Hematopoietic multipotent progenitor cell treated with erythropoietin and hydrocortisone succinate and interleukin-3 and kit ligand, for 6 days (in vitro differentiated cells): ENCODE results near the gene TMEM39A.

Experiments
- DNase-seq: peaks from one replicate; pipeline ENCODE4 v3.0.0-alpha.2; 2015

TMEM39A gene, protein sequence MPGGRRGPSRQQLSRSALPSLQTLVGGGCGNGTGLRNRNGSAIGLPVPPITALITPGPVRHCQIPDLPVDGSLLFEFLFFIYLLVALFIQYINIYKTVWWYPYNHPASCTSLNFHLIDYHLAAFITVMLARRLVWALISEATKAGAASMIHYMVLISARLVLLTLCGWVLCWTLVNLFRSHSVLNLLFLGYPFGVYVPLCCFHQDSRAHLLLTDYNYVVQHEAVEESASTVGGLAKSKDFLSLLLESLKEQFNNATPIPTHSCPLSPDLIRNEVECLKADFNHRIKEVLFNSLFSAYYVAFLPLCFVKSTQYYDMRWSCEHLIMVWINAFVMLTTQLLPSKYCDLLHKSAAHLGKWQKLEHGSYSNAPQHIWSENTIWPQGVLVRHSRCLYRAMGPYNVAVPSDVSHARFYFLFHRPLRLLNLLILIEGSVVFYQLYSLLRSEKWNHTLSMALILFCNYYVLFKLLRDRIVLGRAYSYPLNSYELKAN

DNA sequence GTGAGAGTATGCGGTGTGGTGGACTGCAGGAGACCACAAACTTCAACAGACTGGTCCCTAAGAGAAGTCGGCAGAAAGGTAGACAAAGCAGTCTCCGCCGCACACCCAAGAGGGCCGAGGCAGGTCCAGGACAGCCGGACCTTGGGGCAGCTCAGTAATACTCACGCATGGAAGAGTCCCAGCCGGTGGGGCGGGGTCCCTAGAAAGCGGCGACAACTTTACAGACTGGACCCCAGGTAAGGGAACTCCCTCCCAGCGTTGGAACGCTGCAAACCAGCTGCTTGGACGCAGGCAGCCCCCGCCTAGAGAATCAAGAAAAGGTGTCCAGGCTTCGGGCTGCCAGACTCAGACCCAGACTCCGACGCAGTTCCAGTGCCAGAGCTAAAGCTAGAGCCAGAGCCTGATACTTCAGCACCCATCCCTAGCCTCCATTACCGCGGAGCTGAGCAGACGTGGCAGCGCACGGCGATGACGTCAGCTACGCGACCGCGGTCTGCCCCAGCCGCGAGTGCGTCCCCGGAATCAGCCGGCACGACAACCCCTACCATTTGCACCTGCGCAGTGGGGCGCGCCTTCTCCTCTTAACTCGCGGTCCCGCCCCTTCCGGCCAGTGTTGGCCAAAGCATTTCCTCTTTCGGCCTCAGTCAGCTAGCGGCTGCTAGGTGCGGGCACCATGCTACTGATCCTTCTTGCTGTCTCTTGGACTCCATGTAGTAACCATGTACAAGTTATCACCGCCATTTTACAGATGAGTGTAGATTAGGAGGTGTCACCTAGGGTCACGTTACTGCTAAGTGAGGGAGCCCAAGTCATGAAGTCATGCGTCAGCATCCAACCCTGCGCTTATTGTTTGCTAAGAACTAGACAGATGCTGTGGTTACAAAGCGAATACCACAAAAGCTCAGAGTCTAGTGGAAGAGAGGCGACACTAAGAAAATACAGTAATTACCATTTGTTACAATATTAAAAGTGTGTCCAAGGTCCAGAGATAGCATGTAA, at the start of gene TMEM39A:
TMEM39A (minus strand) TSS at position 445 of the 999 bp plus-strand sequence. CDS start 1,541 bp downstream, outside the sequence.
- peak; percentile 100 for DNase-seq

DNA sequence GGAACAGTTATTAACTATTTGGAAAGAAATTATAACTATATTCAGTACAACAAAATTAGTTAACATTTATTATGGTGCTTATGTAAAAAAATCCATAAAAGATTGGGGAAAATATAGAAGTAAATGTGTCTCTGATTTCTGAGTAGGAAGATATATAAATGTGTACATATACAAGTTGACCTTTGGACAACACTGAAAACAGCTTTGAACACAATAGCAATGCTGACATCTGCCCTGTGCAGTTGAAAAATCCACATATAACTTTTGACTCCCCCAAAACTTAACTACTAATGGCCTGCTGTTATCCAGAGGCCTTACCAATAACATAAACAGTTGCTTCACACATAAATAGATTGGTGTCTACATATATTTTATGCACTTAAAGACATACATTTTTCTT, 47.3 kb upstream of the TMEM39A start:
- DNase-seq = no peak

DNA sequence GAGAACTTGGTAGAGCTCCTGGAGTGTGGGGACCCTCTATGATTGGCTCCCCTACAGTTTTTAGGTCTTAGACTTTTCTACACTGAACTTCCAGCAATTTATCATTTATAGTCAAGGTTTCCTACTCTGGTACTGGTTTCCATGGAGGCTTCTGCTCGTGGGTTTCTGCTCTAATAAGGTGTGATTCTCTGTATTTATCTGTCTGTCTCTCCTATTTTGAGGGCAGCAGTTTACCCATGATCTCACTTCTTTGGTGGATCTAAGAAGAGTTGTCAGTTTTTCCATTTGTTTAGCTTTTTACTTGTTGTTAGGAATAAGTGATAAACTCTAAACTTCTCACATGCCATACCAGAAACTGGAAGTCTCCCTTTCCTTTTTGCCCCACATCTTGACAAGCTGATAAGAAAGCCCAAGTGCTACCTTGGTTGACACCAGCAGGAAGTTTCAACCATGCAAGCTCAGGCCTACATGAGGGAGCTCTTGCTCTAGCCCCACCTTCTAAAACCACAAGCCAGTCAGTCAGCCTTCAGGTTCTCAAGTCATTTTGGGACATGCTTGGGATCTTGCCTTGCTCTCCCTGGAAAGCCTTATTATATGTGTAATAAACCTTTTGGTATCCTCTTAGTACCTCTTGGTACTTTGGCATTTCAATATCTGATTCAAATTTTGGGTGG, 44.9 kb upstream of the TMEM39A start:
- DNase-seq = peak; percentile 85

DNA sequence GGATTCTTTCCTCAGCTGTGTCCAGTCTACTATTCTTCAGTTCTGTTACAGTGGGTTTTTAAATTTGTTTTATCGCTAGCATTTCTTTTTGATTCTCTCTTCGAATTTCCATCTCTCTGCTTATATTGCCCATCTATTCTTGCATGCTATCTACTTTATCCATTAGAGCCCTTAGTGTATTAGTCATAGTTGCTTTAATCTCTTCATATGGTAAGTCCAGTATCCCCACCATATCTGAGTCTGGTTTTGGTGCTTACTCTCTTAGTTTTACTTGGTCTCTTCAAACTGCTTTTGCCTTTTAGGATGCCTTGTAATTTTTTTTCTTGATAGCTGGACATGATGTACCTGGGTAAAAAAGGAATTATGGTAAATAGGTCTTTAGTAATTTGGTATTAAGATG, 44.0 kb upstream of the TMEM39A start:
- DNase-seq = peak; percentile 35

DNA sequence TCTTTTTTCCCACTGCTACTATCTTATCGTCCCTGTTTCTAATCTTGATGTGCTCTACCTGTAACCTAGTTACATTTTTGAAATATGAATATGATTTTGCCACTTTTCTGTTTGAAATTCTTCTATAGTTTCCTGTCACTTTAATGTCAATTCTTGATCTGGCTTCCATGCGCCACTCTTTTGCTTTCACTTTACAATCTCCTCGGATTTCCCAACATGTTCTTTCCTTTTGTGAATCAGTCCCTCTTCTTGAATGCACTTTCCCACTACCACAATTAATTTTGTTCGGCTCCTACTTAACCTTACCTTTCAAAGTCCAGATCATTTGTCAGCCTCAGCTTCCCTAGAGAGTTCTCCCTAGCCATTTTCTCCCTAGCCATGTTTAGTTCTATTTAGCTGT, 43.2 kb upstream of the TMEM39A start:
- no peak for DNase-seq

DNA sequence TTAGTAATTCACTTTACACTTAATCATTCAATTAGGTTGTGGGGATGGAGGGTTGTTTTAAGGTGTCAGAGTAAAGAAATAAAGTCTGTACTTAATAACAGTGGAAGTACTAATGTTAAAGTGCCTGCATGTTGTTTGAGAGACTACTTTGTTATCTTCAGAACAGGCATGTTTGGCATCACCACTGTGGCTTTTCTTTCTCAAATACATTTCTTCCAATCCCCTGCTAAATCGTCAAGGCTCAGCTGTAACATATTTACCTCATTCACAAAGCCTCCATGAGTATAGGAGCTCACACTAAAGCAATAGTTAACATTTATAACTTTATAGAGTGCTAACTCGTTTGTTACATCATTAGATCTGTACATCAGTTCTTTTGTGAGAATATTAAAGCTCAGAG, 37.5 kb upstream of the TMEM39A start:
- DNase-seq = peak; percentile 61

DNA sequence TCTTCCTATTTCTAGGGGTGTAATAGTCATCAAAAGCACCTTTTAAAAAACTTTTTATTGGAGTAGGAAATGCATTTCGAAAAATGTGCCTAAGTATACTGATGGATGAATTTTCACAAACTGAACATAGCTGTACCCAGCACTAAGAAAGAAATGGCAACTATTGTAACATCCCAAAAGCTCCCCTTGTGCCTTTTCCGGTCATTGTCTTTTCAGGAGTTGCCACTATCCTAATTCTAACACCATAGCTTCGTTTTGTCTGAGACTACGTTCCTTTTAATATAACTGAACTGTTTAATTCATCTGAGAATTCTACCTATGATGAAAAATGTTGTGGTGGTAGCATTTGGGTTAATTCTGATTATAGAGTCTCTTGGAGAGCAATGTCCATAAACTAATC, 36.9 kb upstream of the TMEM39A start:
- no peak for DNase-seq

DNA sequence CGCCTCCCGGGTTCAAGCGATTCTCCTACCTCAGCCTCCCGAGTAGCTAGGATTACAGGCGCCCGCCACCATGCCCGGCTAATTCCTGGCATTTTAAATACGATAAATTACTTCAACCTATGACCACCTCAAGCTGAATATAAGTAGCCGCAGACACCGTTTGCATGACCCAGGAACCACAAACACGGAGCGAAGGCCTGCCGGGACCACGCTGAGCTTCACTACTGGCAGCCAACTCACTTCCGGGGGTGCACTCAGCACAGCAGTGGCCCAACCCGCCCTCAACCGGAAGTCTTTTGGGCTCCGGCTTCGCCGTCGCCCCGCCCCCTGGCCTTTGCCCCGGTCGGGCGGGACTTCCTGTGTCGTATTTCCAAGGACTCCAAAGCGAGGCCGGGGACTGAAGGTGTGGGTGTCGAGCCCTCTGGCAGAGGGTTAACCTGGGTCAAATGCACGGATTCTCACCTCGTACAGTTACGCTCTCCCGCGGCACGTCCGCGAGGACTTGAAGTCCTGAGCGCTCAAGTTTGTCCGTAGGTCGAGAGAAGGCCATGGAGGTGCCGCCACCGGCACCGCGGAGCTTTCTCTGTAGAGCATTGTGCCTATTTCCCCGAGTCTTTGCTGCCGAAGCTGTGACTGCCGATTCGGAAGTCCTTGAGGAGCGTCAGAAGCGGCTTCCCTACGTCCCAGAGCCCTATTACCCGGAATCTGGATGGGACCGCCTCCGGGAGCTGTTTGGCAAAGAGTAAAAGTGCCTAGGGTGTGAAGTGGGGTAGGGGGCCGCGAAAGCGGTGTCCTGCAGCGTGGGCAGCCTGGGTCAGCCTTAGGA, 35.0 kb upstream of the TMEM39A start, which contains the start of gene TIMMDC1:
TIMMDC1 (plus strand) TSS at position 362 of the 826 bp plus-strand sequence; CDS start at position 549, 187 bp downstream.
- DNase-seq = peak; percentile 99

DNA sequence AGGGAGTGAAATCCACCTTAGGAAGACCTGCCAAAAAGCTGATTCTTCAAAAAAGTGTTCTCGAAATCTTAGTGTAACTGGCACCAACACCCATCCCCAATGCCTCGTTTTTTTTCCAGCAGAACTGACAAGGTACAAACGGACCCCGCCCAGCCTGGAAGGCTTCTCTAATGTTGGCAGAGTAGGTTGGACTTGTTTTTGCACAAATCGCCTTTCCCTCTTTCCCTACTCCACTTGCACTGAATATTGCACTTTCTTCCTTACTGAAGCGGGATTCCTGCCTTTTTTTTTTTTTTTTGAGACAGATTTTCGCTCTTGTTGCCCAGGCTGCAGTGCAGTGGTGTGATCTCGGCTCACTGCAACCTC, 34.4 kb upstream of the TMEM39A start:
- peak; percentile 64 for DNase-seq

DNA sequence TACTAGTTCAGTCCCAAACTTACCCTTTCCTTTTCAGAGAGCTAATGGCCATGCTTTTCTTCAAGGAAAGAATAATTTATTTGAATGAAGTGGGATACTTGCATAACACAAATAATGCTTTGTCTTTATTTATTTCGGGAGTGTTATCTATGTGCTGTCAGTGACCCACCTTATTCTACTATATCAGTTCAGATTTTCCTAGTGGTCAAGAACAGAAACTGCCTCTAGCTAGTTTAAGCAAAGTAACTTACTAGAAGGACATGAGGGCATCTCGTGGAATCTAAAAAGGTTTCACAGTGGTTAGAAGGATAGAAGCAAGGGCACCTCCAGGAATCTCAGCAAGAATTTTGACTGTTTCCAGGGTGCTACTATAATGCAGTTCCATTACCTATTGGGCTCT, 31.2 kb upstream of the TMEM39A start:
- DNase-seq = no peak

DNA sequence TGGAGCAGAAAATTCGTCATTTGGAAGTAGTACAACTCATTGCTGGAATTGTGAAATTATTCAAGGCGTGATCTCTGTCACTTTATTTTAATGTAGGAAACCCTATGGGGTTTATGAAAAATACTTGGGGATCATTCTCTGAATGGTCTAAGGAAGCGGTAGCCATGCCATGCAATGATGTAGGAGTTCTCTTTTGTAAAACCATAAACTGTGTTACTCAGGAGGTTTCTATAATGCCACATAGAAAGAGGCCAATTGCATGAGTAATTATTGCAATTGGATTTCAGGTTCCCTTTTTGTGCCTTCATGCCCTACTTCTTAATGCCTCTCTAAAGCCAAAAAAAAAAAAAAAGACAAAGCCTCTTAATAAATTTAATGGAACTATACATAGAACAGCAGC, 29.4 kb upstream of the TMEM39A start:
- DNase-seq = no peak

DNA sequence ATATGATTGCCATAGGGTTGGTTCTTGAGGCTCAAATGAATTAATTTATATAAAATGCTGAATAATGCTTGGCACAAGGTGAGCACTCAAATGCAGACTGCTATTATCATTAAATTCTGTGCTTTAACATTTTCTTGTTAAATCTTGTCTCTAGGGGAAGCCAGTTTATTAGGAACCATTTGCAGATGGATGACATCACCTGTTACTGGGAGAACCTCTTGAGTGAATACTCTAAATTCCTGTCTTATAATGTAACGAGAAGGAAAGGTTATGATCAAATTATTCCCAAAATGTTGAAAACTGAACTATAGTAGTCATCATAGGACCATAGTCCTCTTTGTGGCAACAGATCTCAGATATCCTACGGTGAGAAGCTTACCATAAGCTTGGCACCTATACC, 28.7 kb upstream of the TMEM39A start:
- DNase-seq = no peak

DNA sequence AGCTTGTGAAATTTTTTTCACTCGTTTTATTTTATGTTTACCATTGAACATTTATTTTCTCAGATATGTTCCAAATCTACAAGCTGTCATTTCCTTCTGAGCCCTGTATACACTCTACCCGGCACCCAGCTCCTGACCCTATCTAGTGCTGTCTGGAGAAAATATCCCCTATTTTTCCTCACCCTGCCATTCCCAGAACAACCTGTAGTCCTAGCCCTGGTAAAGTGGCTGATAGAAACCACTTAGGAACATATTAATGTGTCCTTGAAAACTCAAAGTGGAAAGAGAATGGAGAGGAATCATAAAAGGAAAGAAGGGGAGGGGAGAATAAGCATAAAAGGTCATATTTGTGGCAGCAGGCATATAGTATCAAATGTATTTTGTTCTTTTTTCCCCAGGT, 26.7 kb upstream of the TMEM39A start:
- DNase-seq = no peak

DNA sequence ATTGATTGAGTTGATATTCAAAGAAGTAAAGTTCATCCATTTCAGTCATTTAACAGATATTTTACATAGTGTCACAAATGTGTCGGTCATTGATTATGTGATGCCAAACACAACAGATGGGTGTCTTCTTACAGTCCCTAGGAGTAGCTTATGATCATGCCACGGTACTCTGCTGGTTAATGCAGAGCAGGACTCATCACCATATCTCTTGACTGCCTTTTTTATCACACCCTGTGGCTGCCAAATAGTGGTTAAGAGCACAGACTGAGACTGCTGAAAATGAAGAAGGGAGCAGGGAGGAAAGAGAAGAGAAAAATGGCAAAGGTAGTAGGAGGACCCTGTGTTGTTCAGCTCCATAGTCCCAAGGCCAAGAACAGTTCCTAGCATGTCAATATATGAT, 22.1 kb upstream of the TMEM39A start:
- no peak for DNase-seq

DNA sequence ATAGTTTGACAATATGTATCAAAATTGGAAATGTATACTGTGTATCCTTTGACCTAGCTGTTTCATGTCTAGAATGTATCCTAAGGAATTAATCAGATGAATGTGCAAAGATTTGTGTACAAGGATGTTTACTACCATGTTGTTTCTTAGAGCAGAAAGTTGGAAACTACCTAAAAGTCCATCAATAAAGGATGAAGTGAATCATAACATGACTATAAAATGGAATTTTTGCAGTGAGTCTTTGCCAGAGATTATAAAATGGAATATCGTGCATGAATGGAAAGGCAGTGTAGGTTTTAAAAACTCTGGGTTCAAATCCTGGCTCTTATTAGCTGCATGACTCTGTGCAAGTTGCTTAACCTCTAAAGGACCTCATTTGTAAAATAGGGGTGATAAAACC, 19.7 kb upstream of the TMEM39A start:
- no peak for DNase-seq

DNA sequence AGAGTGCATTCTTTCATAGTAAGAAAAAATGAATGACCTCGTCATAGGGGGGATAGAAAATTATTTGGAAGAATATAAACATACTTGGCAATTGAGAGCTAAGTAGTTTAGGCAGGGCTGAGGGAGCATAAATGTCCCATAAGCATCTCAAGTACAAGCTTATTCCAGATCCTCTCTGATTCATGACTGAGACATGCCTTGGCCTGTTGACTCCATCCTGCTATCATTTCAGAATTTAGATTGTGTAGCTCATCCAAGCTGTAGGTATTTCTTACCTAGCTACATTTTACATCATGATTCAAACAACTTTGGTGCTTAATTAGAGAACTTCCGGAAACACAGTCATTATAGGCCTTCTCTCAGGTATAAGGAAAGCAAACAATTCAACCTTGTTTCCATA, 17.7 kb upstream of the TMEM39A start:
- DNase-seq = no peak

DNA sequence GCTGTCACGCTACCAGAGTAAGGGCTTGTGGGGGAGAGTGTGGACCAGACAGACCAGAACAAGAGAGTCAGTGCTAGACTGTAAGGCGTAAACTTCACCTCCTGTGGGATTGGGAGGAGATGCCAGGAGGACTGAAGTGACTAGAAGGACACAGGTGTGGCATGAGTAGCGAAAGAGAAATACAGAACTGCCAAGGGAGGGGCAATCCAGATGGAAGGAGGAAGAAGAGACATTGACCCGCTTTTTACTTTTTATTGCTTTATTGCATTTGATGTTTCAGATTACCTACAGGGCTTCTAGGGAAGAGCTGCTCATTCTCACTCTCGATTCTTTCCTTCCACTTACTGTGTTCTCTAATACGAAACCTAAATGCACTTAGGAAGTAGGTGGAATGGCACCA, 7.5 kb upstream of the TMEM39A start:
- no peak for DNase-seq

DNA sequence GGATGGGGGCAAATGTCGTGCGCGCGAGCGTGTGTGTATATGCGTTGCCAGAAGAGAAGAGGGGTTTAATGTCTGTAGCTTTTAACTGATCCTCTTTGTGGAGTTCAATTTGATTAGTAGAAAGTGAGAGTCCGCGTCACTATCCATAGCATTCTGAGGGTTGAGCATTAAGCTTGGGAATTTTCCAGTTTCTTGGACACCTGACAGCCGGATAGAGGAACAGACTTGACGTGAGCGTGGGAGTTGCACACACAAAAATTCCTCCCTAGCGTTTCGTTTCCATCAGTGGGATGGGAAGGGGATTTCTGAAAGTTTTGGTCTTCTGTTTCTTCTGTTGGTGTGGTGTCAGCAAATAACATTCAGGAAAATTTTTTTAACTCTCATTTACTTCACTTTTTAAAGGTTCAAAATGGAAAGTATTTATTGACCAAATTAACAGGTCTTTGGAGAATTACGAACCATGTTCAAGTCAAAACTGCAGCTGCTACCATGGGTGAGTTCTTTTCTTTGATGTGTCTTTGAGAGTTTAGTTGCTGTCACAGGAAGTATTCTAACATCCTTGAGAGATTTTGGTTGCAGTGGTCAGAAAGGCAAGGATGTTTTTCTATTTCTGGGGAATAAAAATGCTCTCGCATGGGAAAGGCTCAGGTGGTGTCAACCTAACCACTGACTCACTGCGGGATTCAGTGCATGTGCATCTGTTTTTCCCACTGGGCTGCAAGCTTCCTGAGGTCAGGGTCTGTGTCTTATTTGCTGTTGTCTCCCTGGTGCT, 6.2 kb upstream of the TMEM39A start:
- DNase-seq = peak; percentile 12

DNA sequence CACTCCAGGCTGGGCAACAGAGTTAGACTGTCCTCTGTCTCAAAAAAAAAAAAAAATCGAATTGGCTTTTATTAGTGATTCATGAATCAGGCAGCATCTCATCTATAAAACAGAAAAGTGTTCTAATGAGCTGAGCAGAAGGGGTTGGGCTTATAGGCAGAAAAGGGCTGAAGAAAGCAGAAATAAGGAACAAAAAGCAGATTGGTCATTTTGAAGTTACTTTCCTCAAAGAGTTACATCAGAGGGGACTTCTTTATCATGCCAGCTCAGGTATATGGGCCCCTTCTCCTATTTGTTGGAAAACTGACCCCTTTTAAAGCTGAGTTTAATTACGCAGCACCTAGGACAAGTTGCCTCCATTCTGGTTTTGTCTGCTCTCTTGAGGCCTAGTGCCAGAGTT, 4.6 kb upstream of the TMEM39A start:
- peak; percentile 53 for DNase-seq

DNA sequence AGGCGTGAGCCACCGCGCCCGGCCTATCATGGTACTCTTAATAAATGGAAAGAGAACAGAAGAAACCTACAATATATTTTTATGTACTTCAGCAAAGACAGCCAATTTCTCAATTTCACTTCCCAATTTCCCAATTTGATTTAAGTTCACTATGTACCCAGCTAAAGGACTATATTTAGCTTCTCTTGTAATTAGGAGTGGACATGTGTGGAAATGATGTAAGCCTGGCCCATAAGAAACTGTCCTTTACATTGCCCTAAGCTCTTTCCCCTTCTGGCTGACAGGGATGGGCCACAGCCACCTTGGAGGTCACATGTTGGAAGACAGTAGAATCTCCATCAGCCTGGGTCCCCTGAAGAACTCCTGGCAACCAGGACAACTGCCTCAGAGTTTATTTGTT, 6.2 kb downstream of the TMEM39A start:
- no peak for DNase-seq

DNA sequence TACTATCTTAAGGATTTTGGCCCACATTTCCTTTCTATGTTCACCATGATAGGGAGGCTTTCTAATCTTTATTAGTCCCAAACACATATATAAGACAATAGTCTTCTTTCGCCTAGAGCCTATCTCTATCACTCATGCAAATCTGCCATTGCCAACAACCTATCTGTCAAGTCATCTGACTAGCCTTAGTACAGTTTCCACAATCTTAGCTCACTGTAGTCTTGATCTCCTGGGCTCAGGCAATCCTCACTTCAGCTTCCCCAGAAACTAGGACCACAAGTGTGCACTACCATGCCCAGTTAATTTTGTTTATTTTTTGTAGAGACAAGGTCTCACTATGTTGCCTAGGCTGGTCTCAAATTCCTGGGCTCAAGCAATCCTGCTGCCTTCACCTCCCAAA, 6.9 kb downstream of the TMEM39A start:
- DNase-seq = no peak
